ENCODE results near the gene BOD1L2.

BOD1L2 gene

GRCh38 chr18:57146956-57147636, at the start of gene BOD1L2:
BOD1L2 (plus strand) TSS chr18:57147087; CDS start chr18:57147313, 226 bp downstream.
- H3K4me3 ChIP-seq (ENCODE audit: low read depth, low read length) = no peak within 1 kb of the TSS

- no peak overlapping the region for H3K4me3 ChIP-seq (ENCODE audit: low read depth, low read length)
Measured at GRCh38 chr18:57107140-57107832, 39.6 kb upstream of the BOD1L2 start.

GRCh38 chr18:57110290-57110689, 36.6 kb upstream of the BOD1L2 start:
- H3K4me3 ChIP-seq (ENCODE audit: low read depth, low read length) = no peak overlapping the region

- no peak overlapping the region for H3K4me3 ChIP-seq (ENCODE audit: low read depth, low read length)
Measured at GRCh38 chr18:57113799-57114420, 33.0 kb upstream of the BOD1L2 start.

- no peak overlapping the region for H3K4me3 ChIP-seq (ENCODE audit: low read depth, low read length)
Measured at GRCh38 chr18:57116598-57117132, 30.2 kb upstream of the BOD1L2 start.

- H3K4me3 ChIP-seq (ENCODE audit: low read depth, low read length) = peak overlapping the region; percentile 24
Measured at GRCh38 chr18:57121542-57122112, 25.3 kb upstream of the BOD1L2 start.

GRCh38 chr18:57122936-57123510, 23.9 kb upstream of the BOD1L2 start:
- no peak overlapping the region for H3K4me3 ChIP-seq (ENCODE audit: low read depth, low read length)

GRCh38 chr18:57125627-57126026, 21.3 kb upstream of the BOD1L2 start:
- no peak overlapping the region for H3K4me3 ChIP-seq (ENCODE audit: low read depth, low read length)

- H3K4me3 ChIP-seq (ENCODE audit: low read depth, low read length) = no peak overlapping the region
Measured at GRCh38 chr18:57128220-57128932, 18.5 kb upstream of the BOD1L2 start.

GRCh38 chr18:57131101-57131500, 15.8 kb upstream of the BOD1L2 start:
- no peak overlapping the region for H3K4me3 ChIP-seq (ENCODE audit: low read depth, low read length)

GRCh38 chr18:57131782-57132181, 15.1 kb upstream of the BOD1L2 start:
- H3K4me3 ChIP-seq (ENCODE audit: low read depth, low read length) = no peak overlapping the region

- H3K4me3 ChIP-seq (ENCODE audit: low read depth, low read length) = no peak overlapping the region
Measured at GRCh38 chr18:57134618-57135135, 12.2 kb upstream of the BOD1L2 start.

- H3K4me3 ChIP-seq (ENCODE audit: low read depth, low read length) = no peak overlapping the region
Measured at GRCh38 chr18:57135699-57136098, 11.2 kb upstream of the BOD1L2 start.

- H3K4me3 ChIP-seq (ENCODE audit: low read depth, low read length) = no peak overlapping the region
Measured at GRCh38 chr18:57137847-57138246, 9.0 kb upstream of the BOD1L2 start.

GRCh38 chr18:57141208-57142129, 5.4 kb upstream of the BOD1L2 start:
- no peak overlapping the region for H3K4me3 ChIP-seq (ENCODE audit: low read depth, low read length)

- no peak overlapping the region for H3K4me3 ChIP-seq (ENCODE audit: low read depth, low read length)
Measured at GRCh38 chr18:57142324-57142723, 4.6 kb upstream of the BOD1L2 start.

GRCh38 chr18:57143265-57143664, 3.6 kb upstream of the BOD1L2 start:
- no peak overlapping the region for H3K4me3 ChIP-seq (ENCODE audit: low read depth, low read length)

- no peak overlapping the region for H3K4me3 ChIP-seq (ENCODE audit: low read depth, low read length)
Measured at GRCh38 chr18:57148263-57148662, 1.4 kb downstream of the BOD1L2 start.

- H3K4me3 ChIP-seq (ENCODE audit: low read depth, low read length) = no peak overlapping the region
Measured at GRCh38 chr18:57149051-57149450, 2.2 kb downstream of the BOD1L2 start.
